ENCODE measurements around the gene VWA8.

DNA sequence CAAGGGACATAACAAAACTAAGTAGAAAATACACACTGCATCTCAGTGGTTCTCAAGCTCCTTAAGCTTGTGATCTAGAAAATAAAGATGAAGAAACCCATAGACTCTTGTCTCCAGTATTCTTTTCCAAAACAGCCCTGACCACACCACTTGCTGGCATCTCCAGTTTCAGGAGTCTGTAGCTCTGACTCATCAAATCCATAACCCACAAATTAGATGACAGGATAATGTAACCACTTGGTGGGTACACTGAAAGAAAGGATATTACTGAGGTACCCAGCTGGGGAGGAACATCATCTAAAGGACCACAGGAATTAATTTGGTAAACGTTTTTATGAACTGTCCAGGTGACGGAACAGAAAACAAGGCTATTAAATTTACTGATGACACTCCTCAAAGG, 214.7 kb downstream of the VWA8 start:
- TF ChIP-seq GATA2 (IDR thresholded peaks at IDR 0.05; ENCODE audit: low read depth, low read length) (no peak), GATA3 (IDR thresholded peaks at IDR 0.05; ENCODE audit: low read depth, low read length) (no peak)
